RPMI7951 (cell line): Measurements from ENCODE around the gene LIPC. TPM values are rescaled to one million over a fixed set of nuclear protein-coding genes. Genes with fewer than 3 reads are reported as not detected.

Experiments used
- DNase-seq: peaks from one replicate; pipeline ENCODE4 v3.0.0-alpha.2; 2012; ENCODE audit warnings: low read depth
- total RNA-seq: library from RNA; depleted of rRNA; stranded (reverse); fragments of >200 nt; shearing (Covaris generic); gene quantifications from 2 replicates; pipeline ENCODE4 v1.2.3, GENCODE V29; 2014

Gene LIPC
- total RNA-seq, 1 experiment from 2014 or later, result not detected

- DNase-seq, result no peak
Measured at GRCh38 chr15:58436552-58436951, 4.8 kb downstream of the LIPC start.

GRCh38 chr15:58437531-58438105 is 5.8 kb downstream of the LIPC start:
- no peak for DNase-seq

DNA sequence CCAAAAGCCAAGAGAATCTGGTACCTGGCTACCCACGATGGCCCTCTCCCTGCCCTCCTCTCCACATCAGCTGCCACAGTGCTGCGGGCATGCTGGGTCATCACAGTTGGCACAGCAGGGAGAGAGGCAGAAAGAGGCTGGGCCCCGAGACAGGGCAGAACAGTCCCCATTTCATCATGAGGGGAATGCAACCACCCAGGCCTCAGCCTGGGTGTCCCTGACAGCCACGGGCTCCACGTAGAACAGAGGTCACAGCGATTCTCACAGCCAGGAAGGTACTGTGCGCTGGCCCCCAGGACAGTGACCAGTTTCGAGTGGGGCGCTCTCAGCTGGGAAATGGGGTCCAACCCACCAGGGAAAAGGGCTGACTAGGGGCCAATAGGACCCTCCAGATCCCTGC is 6.3 kb downstream of the LIPC start:
- DNase-seq, result no peak

GRCh38 chr15:58438956-58439355 is 7.2 kb downstream of the LIPC start:
- peak; percentile 67 for DNase-seq

DNA sequence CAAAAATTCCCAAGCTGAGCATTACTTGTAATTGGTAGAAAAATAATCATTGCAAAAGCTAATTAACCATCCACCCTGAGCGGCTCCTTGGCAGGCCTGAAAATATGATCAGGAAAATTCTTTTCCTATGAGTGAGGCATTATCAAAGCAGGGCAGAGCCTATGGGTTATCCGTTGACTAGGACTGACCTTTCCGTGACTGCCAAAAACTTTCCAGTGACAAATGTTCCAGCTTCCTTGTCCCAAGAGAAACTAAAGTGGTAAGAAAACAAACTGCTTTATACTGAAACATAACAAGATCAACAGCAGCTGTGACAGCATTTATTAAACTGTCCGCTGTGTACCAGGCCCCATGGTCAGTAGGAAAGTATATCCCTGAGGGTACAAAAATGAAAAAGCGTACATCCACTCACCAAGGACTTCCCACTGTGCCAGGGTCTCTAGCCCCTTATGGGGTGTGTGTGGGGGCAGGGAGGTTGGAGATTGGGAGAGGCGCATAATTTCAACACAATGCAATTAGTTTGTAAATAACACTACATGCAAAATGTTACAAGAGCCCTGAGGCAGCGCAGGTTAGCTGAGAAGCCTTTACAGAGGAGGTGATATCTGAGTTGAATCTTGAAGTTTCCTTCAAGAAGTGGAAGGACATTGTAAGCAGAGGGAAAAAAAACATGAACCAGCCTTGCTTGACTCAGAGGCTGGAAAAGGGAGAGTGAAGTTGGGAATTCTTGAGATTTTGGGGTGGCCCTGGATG is 8.5 kb downstream of the LIPC start:
- DNase-seq, result peak; percentile 86

DNA sequence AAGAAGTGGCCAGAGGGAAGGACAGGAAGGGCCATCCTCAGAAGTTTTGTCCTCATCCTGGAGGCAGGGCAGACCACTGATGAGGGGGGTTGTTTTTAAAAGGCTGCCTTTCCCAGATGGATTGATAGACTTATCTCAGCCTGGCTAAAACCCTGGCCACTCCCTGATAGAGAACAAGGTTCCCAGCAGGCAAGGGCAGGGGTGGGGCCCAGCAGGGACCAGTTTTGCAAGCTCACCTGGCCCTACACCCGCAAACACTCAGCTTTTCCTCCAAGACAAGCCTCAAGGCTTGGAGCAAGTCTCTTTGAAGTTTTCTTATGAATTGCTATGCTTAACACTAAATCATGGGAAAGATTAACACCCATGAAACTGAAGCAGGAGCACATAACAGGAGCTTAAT is 9.1 kb downstream of the LIPC start:
- no peak for DNase-seq

GRCh38 chr15:58441376-58442070 is 9.7 kb downstream of the LIPC start:
- peak; percentile 91 for DNase-seq

GRCh38 chr15:58442122-58442521 is 10.3 kb downstream of the LIPC start:
- DNase-seq, result peak; percentile 80

- no peak for DNase-seq
Measured at GRCh38 chr15:58443308-58443707, 11.5 kb downstream of the LIPC start.

- DNase-seq, result no peak
Measured at GRCh38 chr15:58444056-58444455, 12.3 kb downstream of the LIPC start.

DNA sequence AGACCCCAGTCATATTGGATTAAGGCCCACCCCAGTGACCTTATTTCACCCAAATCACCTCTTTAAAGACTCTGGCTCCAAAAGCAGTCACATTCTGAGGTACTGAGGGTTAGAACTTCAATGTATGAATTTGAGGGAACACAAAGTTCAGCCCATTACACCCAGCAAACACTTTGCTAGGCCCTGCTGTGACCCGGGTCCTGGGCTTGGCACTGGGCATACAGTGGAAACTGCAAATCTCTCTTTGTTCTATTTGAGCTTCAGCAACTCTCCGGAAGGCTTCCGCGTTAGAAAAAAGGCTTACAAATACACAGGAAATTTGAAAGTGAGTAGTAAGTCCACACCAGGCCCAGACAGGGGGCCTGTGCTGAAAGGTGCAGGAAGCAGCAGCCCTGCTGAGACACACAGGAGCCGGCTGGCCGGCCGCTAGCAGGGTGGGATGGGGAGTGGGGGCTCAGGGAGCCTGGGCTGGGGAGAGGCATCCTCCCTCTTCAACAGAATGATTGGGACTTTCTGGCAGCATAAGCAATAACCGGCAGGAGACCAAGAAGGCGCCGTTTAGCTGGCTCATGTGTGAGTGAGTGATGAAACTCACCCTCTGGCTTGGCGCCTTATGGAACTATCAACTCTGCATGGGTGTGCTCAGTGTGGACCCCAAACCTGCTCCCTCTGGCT is 13.0 kb downstream of the LIPC start:
- no peak for DNase-seq

DNA sequence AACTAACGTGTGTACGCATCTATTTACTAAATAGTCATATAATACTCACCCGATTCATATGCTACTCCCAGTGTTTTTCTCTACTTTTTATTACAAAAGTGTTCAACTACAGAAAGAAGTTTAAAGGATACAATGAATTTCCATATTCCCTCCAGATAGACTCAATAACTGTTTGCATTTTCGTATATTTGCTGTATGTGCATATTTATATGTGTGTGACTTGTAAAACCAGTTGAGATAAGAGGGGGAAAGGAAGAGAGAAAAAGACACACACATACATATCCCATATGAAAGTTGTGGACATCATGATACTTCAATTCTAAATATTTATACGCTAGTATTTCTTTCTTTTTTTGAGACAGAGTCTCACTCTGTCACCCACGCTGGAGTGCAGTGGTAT is 14.1 kb downstream of the LIPC start:
- DNase-seq, result no peak

DNA sequence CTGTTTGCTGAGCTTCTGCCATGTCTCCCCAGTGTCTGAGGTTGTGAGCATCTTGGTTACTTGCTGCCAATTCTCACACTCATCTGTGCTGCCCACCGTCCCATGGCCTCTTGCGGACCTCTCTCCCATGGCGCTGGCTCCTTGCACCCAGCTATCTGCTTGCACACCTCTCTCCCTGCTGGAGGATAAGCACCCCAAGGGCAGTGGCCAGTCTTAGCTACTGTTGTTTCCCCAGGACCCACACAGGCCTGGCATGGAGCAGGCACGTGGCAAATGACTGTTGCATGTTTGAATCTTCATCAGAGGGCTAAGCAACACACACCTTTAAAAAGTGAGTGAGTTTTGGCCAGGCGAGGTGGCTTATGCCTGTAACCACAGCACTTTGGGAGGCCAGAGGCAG is 14.7 kb downstream of the LIPC start:
- DNase-seq, result no peak

GRCh38 chr15:58447271-58448010 is 15.7 kb downstream of the LIPC start:
- peak; percentile 99 for DNase-seq

- DNase-seq, result no peak
Measured at GRCh38 chr15:58448331-58448730, 16.5 kb downstream of the LIPC start.

DNA sequence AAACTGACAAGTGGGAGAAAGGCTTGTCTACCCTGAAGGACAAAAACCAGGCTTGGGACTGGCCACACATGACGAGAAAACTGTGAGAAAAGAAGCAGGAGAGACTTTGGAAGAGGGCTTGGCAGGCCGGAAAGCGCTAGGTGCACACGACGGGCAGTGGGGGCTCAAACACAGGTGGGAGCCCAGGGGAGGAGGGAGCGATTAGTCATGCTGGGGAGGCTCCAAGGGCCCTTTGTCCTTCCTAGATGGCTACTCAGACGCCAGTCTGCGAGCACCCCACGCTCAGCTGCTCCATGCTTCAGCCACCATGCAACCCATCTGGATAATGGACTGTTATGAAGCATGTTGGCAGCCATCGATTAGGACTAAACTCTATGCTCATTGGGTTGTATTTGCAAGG is 17.1 kb downstream of the LIPC start:
- no peak for DNase-seq

DNA sequence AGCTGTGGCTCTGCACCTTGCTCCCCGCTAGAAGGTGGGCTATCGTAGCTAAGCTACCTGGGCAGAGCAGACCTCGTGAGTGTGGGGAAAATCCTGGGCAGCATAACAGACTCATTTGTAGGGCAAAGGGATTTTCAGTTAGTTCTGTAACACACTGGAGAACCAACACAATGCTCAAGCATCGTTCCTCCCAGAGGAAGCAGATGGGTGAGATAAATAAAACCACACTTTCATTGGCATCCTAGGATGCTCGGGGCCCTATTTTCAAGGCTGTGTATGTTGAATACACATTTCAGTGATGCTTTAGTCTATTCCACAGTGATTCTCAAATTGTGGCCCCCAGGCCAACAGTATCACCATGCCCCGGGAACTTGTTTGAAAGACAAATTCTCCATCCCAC is 20.0 kb downstream of the LIPC start:
- peak; percentile 17 for DNase-seq

DNA sequence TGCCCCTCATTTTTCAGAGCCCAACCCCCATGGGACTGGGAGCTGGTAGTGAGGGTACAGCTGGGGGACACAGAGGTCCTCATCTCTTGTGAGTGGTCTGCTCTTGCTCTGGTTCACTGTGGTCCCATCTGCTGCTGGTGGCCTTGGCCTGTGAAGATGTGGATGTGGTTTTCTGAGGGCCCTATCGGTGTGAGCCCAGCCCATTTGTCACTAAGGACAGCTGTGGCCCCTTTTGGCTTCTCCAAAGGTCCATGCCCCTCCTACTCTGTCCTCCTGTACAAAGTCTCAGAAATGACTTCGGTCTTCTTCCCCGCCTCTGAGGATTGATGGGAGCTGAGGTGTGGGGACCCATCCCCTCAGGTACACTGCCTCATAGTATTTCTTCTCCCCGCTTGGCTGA is 21.0 kb downstream of the LIPC start:
- DNase-seq, result no peak

- DNase-seq, result peak; percentile 89
Measured at GRCh38 chr15:58453931-58454793, 22.4 kb downstream of the LIPC start.

- DNase-seq, result peak; percentile 55
Measured at GRCh38 chr15:58454950-58455401, 23.2 kb downstream of the LIPC start.
